H1 (cell line): ENCODE data around the gene CRYBB3. TPM values are rescaled to one million over a fixed set of nuclear protein-coding genes. Genes with fewer than 3 reads are reported as not detected.

ENCODE experiments used
- CTCF ChIA-PET: fragments of 300-600 bp; sonication (Branson Sonifier 250); formaldehyde crosslinking; loops from one replicate; lab custom pipeline; 2021; ENCODE audit not compliant: partially characterized antibody; lab: Charles Lee
- POLR2A ChIA-PET: fragments of 300-600 bp; sonication (Branson Sonifier 250); formaldehyde crosslinking; loops from one replicate; lab custom pipeline; 2021; ENCODE audit warnings: inconsistent platforms; ENCODE audit not compliant: partially characterized antibody; lab: Charles Lee
- DNase-seq, 2 experiments: peaks; one replicate each; pipeline versions ENCODE4 v3.0.0 to v3.0.0-alpha.2; 2010 to 2022; ENCODE audit warnings: low spot score in 2 of 2, low read depth in 1 of 2, mixed read lengths in 1 of 2
- FAIRE-seq: peaks from 2 replicates; lab custom pipeline; 2011; peaks lifted over from hg19 to GRCh38; lab: Jason Lieb, UNC
- H2AFZ ChIP-seq: 2 replicates; pipeline ENCODE4 v1.8.1; 2012; ENCODE audit warnings: low read length, inconsistent platforms
- H2AK5ac ChIP-seq: 2 replicates; pipeline ENCODE4 v1.6.1; 2013; ENCODE audit warnings: low read depth, low read length
- H2BK120ac ChIP-seq: replicated peaks from 2 replicates; pipeline ENCODE3; 2013; ENCODE audit warnings: low read depth, low read length, inconsistent platforms
- H2BK12ac ChIP-seq: 2 replicates; pipeline ENCODE4 v1.6.1; 2013; ENCODE audit warnings: low read depth, low read length
- H2BK15ac ChIP-seq: 2 replicates; pipeline ENCODE4 v1.6.1; 2013; ENCODE audit warnings: low read length
- H2BK20ac ChIP-seq: 2 replicates; pipeline ENCODE4 v1.6.1; 2013; ENCODE audit warnings: low read length
- H2BK5ac ChIP-seq: 2 replicates; pipeline ENCODE4 v1.6.1; 2013; ENCODE audit warnings: low read depth, low read length
- H3K14ac ChIP-seq: 2 replicates; pipeline ENCODE4 v1.6.1; 2013; ENCODE audit warnings: inconsistent platforms; ENCODE audit not compliant: insufficient read length
- H3K18ac ChIP-seq: 2 replicates; pipeline ENCODE4 v1.6.1; 2013; ENCODE audit warnings: low read length; ENCODE audit errors: extremely low read depth
- H3K23ac ChIP-seq: 2 replicates; pipeline ENCODE4 v1.6.1; 2013; ENCODE audit warnings: inconsistent platforms; ENCODE audit not compliant: insufficient read length
- H3K23me2 ChIP-seq: 2 replicates; pipeline ENCODE4 v1.6.1; 2013; ENCODE audit warnings: low read depth, low read length
- H3K27ac ChIP-seq: 2 replicates; pipeline ENCODE4 v1.6.1; 2011; ENCODE audit warnings: low read depth, low read length, inconsistent platforms
- H3K27me3 ChIP-seq, 4 experiments: replicated peaks in 1 of 4; 1 replicate in 1 of 4; 2 replicates in 3 of 4; pipeline versions ENCODE4 v1.6.1 to v1.8.1; 2011 to 2013; ENCODE audit warnings: low read length in 3 of 4, mild to moderate bottlenecking in 3 of 4, inconsistent platforms in 2 of 4, mixed read lengths in 2 of 4, moderate library complexity in 1 of 4; ENCODE audit not compliant: control insufficient read depth in 3 of 4, insufficient read depth in 3 of 4; ENCODE audit errors: extremely low read depth in 1 of 4
- H3K36me3 ChIP-seq, 4 experiments: 2 replicates each; pipeline versions ENCODE4 v1.6.1 to v1.8.1; 2011 to 2013; ENCODE audit warnings: mild to moderate bottlenecking in 4 of 4, low read length in 3 of 4, moderate library complexity in 2 of 4, control low read depth in 1 of 4, inconsistent platforms in 1 of 4; ENCODE audit not compliant: insufficient read depth in 4 of 4, control insufficient read depth in 2 of 4
- H3K4ac ChIP-seq: replicated peaks from 2 replicates; pipeline ENCODE3; 2013; ENCODE audit warnings: low read length, low read depth, mixed read lengths, inconsistent platforms; ENCODE audit not compliant: insufficient read length
- H3K4me1 ChIP-seq, 4 experiments: replicated peaks in 1 of 4; 1 replicate in 1 of 4; 2 replicates in 3 of 4; pipeline versions ENCODE4 v1.6.1 to v1.8.1; 2011 to 2013; ENCODE audit warnings: low read length in 3 of 4, inconsistent platforms in 2 of 4, mixed read lengths in 1 of 4; ENCODE audit not compliant: insufficient read depth in 4 of 4, control insufficient read depth in 3 of 4
- H3K4me2 ChIP-seq, 2 experiments: 2 replicates each; pipeline versions ENCODE4 v1.6.1 to v1.8.1; 2011 to 2013; ENCODE audit warnings: low read depth in 2 of 2, low read length in 2 of 2, control low read depth in 1 of 2, inconsistent platforms in 1 of 2, mild to moderate bottlenecking in 1 of 2; ENCODE audit not compliant: insufficient read depth in 1 of 2
- H3K4me3 ChIP-seq, 4 experiments: fragments of 200-600, 300-600 bp in 1 of 4; sonication (generic), shearing (Covaris generic), sonication (Bioruptor Twin) in 1 of 4; 2 replicates each; pipeline versions ENCODE4 v1.5.1 to v1.8.1; 2011 to 2016; ENCODE audit warnings: low read length in 4 of 4, low read depth in 3 of 4, control low read depth in 2 of 4, inconsistent platforms in 2 of 4, mild to moderate bottlenecking in 2 of 4, mixed read lengths in 1 of 4, moderate library complexity in 1 of 4; ENCODE audit not compliant: insufficient read depth in 2 of 4; ENCODE audit errors: extremely low read depth in 1 of 4
- H3K56ac ChIP-seq: replicated peaks from 2 replicates; pipeline ENCODE3; 2013; ENCODE audit warnings: low read depth, mild to moderate bottlenecking, mixed read lengths, low read length, inconsistent platforms; ENCODE audit not compliant: insufficient read length
- H3K79me1 ChIP-seq: 2 replicates; pipeline ENCODE4 v1.6.1; 2013; ENCODE audit warnings: low read depth, low read length, control low read depth
- H3K79me2 ChIP-seq, 2 experiments: 2 replicates each; pipeline versions ENCODE4 v1.6.1 to v1.8.1; 2012 to 2013; ENCODE audit warnings: low read length in 2 of 2, mild to moderate bottlenecking in 2 of 2, inconsistent platforms in 1 of 2; ENCODE audit not compliant: insufficient read depth in 2 of 2, control insufficient read depth in 1 of 2
- H3K9ac ChIP-seq, 4 experiments: replicated peaks in 1 of 4; 1 replicate in 1 of 4; 2 replicates in 3 of 4; pipeline versions ENCODE4 v1.6.1 to v1.8.1; 2011 to 2013; ENCODE audit warnings: low read depth in 3 of 4, low read length in 3 of 4, control low read depth in 2 of 4, mild to moderate bottlenecking in 2 of 4, moderate library complexity in 2 of 4, inconsistent platforms in 1 of 4; ENCODE audit errors: extremely low read depth in 1 of 4
- H3K9me3 ChIP-seq, 2 experiments: 2 replicates each; pipeline versions ENCODE4 v1.6.1 to v1.8.1; 2012 to 2013; ENCODE audit warnings: mild to moderate bottlenecking in 2 of 2, moderate library complexity in 2 of 2, control low read depth in 1 of 2, inconsistent platforms in 1 of 2, low read depth in 1 of 2, low read length in 1 of 2, mixed read lengths in 1 of 2; ENCODE audit not compliant: insufficient read depth in 2 of 2
- H4K20me1 ChIP-seq, 2 experiments: replicated peaks in 1 of 2; 2 replicates each; pipeline versions ENCODE3 to v1.8.1; 2011 to 2013; ENCODE audit warnings: inconsistent platforms in 2 of 2, low read length in 2 of 2, mild to moderate bottlenecking in 1 of 2; ENCODE audit not compliant: insufficient read depth in 2 of 2, control insufficient read depth in 1 of 2
- H4K5ac ChIP-seq: 2 replicates; pipeline ENCODE4 v1.6.1; 2013; ENCODE audit warnings: low read length, low read depth, mixed read lengths, inconsistent platforms; ENCODE audit not compliant: insufficient read length
- H4K8ac ChIP-seq: 2 replicates; pipeline ENCODE4 v1.8.0; 2013; ENCODE audit warnings: mild to moderate bottlenecking, moderate library complexity, low read length, inconsistent platforms; ENCODE audit not compliant: insufficient read depth; ENCODE audit errors: extremely low read depth
- H4K91ac ChIP-seq: replicated peaks from 2 replicates; pipeline ENCODE3; 2013; ENCODE audit warnings: low read length, mixed read lengths, inconsistent platforms; ENCODE audit not compliant: insufficient read length
- CREB1 ChIP-seq: IDR thresholded peaks from 2 replicates; pipeline ENCODE4 v1.6.1; 2012; ENCODE audit warnings: inconsistent platforms
- MAFK ChIP-seq: IDR thresholded peaks from 2 replicates; pipeline ENCODE4 v1.6.1; 2012; ENCODE audit warnings: low read depth, mild to moderate bottlenecking, improper control_type of control experiment, low read length
- MAX ChIP-seq: IDR thresholded peaks from 2 replicates; pipeline ENCODE4 v1.6.1; 2012; ENCODE audit warnings: inconsistent platforms
- POLR2A ChIP-seq, 2 experiments: IDR thresholded peaks; 1 replicate in 1 of 2; 2 replicates in 1 of 2; pipeline ENCODE4 v1.6.1; 2011; ENCODE audit warnings: low read depth in 2 of 2, low read length in 2 of 2, mild to moderate bottlenecking in 2 of 2; ENCODE audit errors: control extremely low read depth in 1 of 2
- POU5F1 ChIP-seq: IDR thresholded peaks from 2 replicates; pipeline ENCODE4 v1.6.1; 2011; ENCODE audit warnings: low read depth, mild to moderate bottlenecking, low read length, moderate library complexity
- SUZ12 ChIP-seq: fragments of 200-600 bp; sonication (generic); IDR thresholded peaks from 2 replicates; pipeline ENCODE4 v1.6.1; 2012; ENCODE audit warnings: mild to moderate bottlenecking, inconsistent platforms, low read length, moderate library complexity, mixed read lengths
- TAF7 ChIP-seq: optimal IDR thresholded peaks from 2 replicates; pipeline ENCODE3; 2011; ENCODE audit warnings: low read depth, mild to moderate bottlenecking, inconsistent platforms, low read length, moderate library complexity, borderline replicate concordance
- TCF12 ChIP-seq: IDR thresholded peaks from 2 replicates; pipeline ENCODE4 v1.6.1; 2011; ENCODE audit warnings: low read depth, mild to moderate bottlenecking, low read length
- WGBS, 2 experiments: shearing (Covaris generic) in 1 of 2; methylation state at CpG; one replicate each; pipeline versions ENCODE4 v1.1.6 to v1.1.7; 2013 to 2015; ENCODE audit warnings: low lambda C conversion rate in 2 of 2, mixed read lengths in 2 of 2, inconsistent platforms in 1 of 2, low coverage in 1 of 2, missing lambda C conversion rate in 1 of 2; ENCODE audit not compliant: insufficient replicate concordance in 2 of 2, insufficient coverage in 1 of 2, insufficient read length in 1 of 2; ENCODE audit errors: extremely low coverage in 1 of 2, missing lambda C conversion rate in 1 of 2; 5-methylcytosine and 5-hydroxymethylcytosine counted together
- polyA plus RNA-seq, 7 experiments: library from polyadenylated mRNA; depleted of rRNA in 3 of 7; stranded (reverse) in 5 of 7; unstranded in 2 of 7; fragments of >200 nt in 5 of 7; fragments of 200-250 nt in 2 of 7; gene quantifications; 1 replicate in 5 of 7; 2 replicates in 1 of 7; 4 replicates in 1 of 7; pipeline versions ENCODE4 v1.2.1 to v1.2.3, GENCODE V29; 2011 to 2013; ENCODE audit warnings: missing spikeins in 2 of 7, mixed read lengths in 2 of 7
- total RNA-seq: library from RNA; stranded (reverse); fragmentation: NEBNext Ultra II Directional; extraction: Animal tissue kit (Norgen Biotek cat#: 25700); gene quantifications from 2 replicates; pipeline ENCODE4 v1.2.1, GENCODE V29; 2021

The CRYBB3 gene
- total and polyA plus RNA-seq, 2 of the 8 experiments (the other 6 are each of a cell fraction or from before 2014, with no cell fraction given), result 0.44 to 0.58 TPM

- FAIRE-seq (no peak), DNase-seq (no peak)
- Histone ChIP-seq H3K14ac (no peak overlapping the region), H4K8ac (no peak overlapping the region), H3K79me1 (peaks cover 5% of the 10 kb centered on the region), H3K4me2 (no peak overlapping the region), H3K36me3 (no peaks in the 10 kb centered on the region), H3K27ac (no peak overlapping the region), H3K9ac (no peak overlapping the region), H3K23me2 (no peaks in the 10 kb centered on the region), H3K9me3 (no peaks in the 10 kb centered on the region), H2BK15ac (no peak overlapping the region), H3K79me2 (no peaks in the 10 kb centered on the region), H2BK12ac (no peak overlapping the region), H3K23ac (no peak overlapping the region), H4K91ac (no peak overlapping the region), H2BK20ac (no peak overlapping the region), H3K18ac (no peak overlapping the region), H4K5ac (no peak overlapping the region), H3K4me3 (no peak overlapping the region), H3K27me3 (no peaks in the 10 kb centered on the region), H2AFZ (no peak overlapping the region), H3K4ac (no peak overlapping the region), H2BK5ac (no peak overlapping the region), H2AK5ac (no peak overlapping the region), H3K4me1 (peaks cover 0 to 9% (median 5%) of the 10 kb centered on the region in 4 experiments; a peak in 4 of 7 replicates), H4K20me1 (peaks cover 0 to 4% of the 10 kb centered on the region in 2 experiments), H3K56ac (no peak overlapping the region), H2BK120ac (no peak overlapping the region)
- POLR2A ChIA-PET, result interaction anchor here (1.2 kb wide), 2 partner anchors 8 to 172 kb away, joined by 3 read pairs; no protein-coding TSS in a partner anchor
- WGBS, 2 experiments, result 91% methylated on average over 2 of the region's 2 CpGs; no CpG with 5 or more reads in 1 of the 2 experiments
- CTCF ChIA-PET, result interaction anchor here (0.6 to 1.8 kb wide), 6 partner anchors 10 to 86 kb away, joined by 3 to 8 read pairs (median 4); no protein-coding TSS in a partner anchor
- TF ChIP-seq CREB1 (no peak), MAFK (no peak), POU5F1 (no peak), MAX (no peak), TAF7 (no peak), TCF12 (no peak), SUZ12 (no peak), POLR2A (IDR thresholded peaks at IDR 0.05; ENCODE audit: control extremely low read depth in 1 of 2, low read depth in 2 of 2, low read length in 2 of 2) (no peak)
These were observed 45.0 kb upstream of the CRYBB3 start for GRCh38 chr22:25154667-25154999.
